Fibroblast of lung (primary cell): ENCODE measurements around the gene PSMC3IP. TPM values are rescaled to one million over a fixed set of nuclear protein-coding genes. Genes with fewer than 3 reads are reported as not detected.

Experiments used
- DNase-seq, 2 donors: peaks; one replicate each; pipeline versions ENCODE4 v3.0.0 to v3.0.0-alpha.2; 2010; ENCODE audit warnings: low read depth in 2 of 2
- H2AFZ ChIP-seq: 2 replicates; pipeline ENCODE4 v1.5.1; 2012; ENCODE audit warnings: low read length, control low read depth, inconsistent platforms
- H3K27ac ChIP-seq: 2 replicates; pipeline ENCODE4 v1.5.1; 2011; ENCODE audit warnings: low read length, control low read depth; ENCODE audit not compliant: insufficient read depth
- H3K27me3 ChIP-seq: 2 replicates; pipeline ENCODE4 v1.5.1; 2011; ENCODE audit warnings: mild to moderate bottlenecking, low read length; ENCODE audit not compliant: control insufficient read depth, insufficient read depth
- H3K36me3 ChIP-seq: 2 replicates; pipeline ENCODE4 v1.5.1; 2011; ENCODE audit warnings: low read length; ENCODE audit not compliant: control insufficient read depth, insufficient read depth
- H3K4me1 ChIP-seq: 2 replicates; pipeline ENCODE4 v1.5.1; 2011; ENCODE audit warnings: low read length; ENCODE audit not compliant: control insufficient read depth, insufficient read depth; ENCODE audit errors: extremely low read depth
- H3K4me2 ChIP-seq: 2 replicates; pipeline ENCODE4 v1.5.1; 2011; ENCODE audit warnings: low read length, control low read depth; ENCODE audit not compliant: insufficient read depth; ENCODE audit errors: extremely low read depth
- H3K4me3 ChIP-seq, 4 experiments: fragments of 200-600 bp in 1 of 4; sonication (generic) in 1 of 4; replicated peaks in 1 of 4; 2 replicates each; pipeline ENCODE4 v1.5.1; 2011 to 2016; ENCODE audit warnings: low read length in 4 of 4, low read depth in 3 of 4, mild to moderate bottlenecking in 3 of 4, control low read depth in 2 of 4, inconsistent platforms in 1 of 4, mixed read lengths in 1 of 4; ENCODE audit not compliant: insufficient read depth in 1 of 4; ENCODE audit errors: control extremely low read depth in 1 of 4
- H3K79me2 ChIP-seq: 2 replicates; pipeline ENCODE4 v1.5.1; 2012; ENCODE audit warnings: mild to moderate bottlenecking, low read length, inconsistent platforms; ENCODE audit not compliant: control insufficient read depth, insufficient read depth
- H3K9ac ChIP-seq: 2 replicates; pipeline ENCODE4 v1.5.1; 2011; ENCODE audit warnings: mild to moderate bottlenecking, low read length, control low read depth; ENCODE audit not compliant: insufficient read depth
- H3K9me3 ChIP-seq: 2 replicates; pipeline ENCODE4 v1.5.1; 2012; ENCODE audit warnings: low read depth, low read length; ENCODE audit not compliant: control insufficient read depth, insufficient read depth
- H4K20me1 ChIP-seq: 2 replicates; pipeline ENCODE4 v1.5.1; 2011; ENCODE audit warnings: low read length; ENCODE audit not compliant: control insufficient read depth, insufficient read depth; ENCODE audit errors: extremely low read depth
- CTCF ChIP-seq, 2 donors: IDR thresholded peaks in 1 of 2; conservative IDR thresholded peaks in 1 of 2; 1 replicate in 1 of 2; 2 replicates in 1 of 2; pipeline ENCODE4 v1.5.1; 2011 to 2012; ENCODE audit warnings: low read length in 2 of 2, control low read depth in 1 of 2, inconsistent platforms in 1 of 2, low read depth in 1 of 2, mild to moderate bottlenecking in 1 of 2
- EZH2 ChIP-seq: IDR thresholded peaks from 2 replicates; pipeline ENCODE4 v1.5.1; 2012; ENCODE audit warnings: low read length, control low read depth, mild to moderate bottlenecking; ENCODE audit errors: missing control alignments
- polyA plus RNA-seq, 2 donors: library from polyadenylated mRNA; depleted of rRNA in 1 of 2; stranded (reverse) in 1 of 2; unstranded in 1 of 2; fragments of >200 nt; gene quantifications; 2 replicates each; pipeline ENCODE4 v1.2.1, GENCODE V29; 2011 to 2012; ENCODE audit warnings: missing spikeins in 1 of 2
- total RNA-seq: library from RNA; depleted of rRNA; stranded (reverse); fragments of >200 nt; gene quantifications from 2 replicates; pipeline ENCODE4 v1.2.1, GENCODE V29; 2014

The PSMC3IP gene
- total and polyA plus RNA-seq, 2 donors (not counting 1 experiment from before 2014, with no cell fraction given): 4.6 to 8.0 TPM

- no peaks in the 10 kb centered on the region for H4K20me1 ChIP-seq
- no peak overlapping the region for H3K4me3 ChIP-seq
- no peak overlapping the region for H3K4me2 ChIP-seq
- no peak overlapping the region for H3K9ac ChIP-seq
- H3K79me2 ChIP-seq: no peaks in the 10 kb centered on the region
- H3K4me1 ChIP-seq: peaks cover 55% of the 10 kb centered on the region
- H3K27me3 ChIP-seq: no peaks in the 10 kb centered on the region
- H2AFZ ChIP-seq: no peak overlapping the region
- DNase-seq: no peak
- no peaks in the 10 kb centered on the region for H3K9me3 ChIP-seq
- peaks cover 6% of the 10 kb centered on the region for H3K36me3 ChIP-seq
- no peak for TF ChIP-seq CTCF (conservative IDR thresholded peaks at IDR 0.05 in 1 of 2, IDR thresholded peaks at IDR 0.05 in 1 of 2; ENCODE audit: low read depth in 1 of 2, low read length in 2 of 2)
- TF ChIP-seq EZH2: no peak
- H3K27ac ChIP-seq: peak overlapping the region; percentile 97
These were observed 54.7 kb downstream of the PSMC3IP start for GRCh38 chr17:42522798-42523278.

Other genes starting within 250 kb of the PSMC3IP start
- 101 and 118 TPM in 2 replicates for gene STAT3, start 189.3 kb downstream of the PSMC3IP start, total RNA-seq
- 60.6 and 75.0 TPM in 2 replicates for gene STAT3, start 189.3 kb downstream of the PSMC3IP start, polyA plus RNA-seq
- 331 and 372 TPM in 2 replicates for gene CAVIN1, start 154.5 kb downstream of the PSMC3IP start, total RNA-seq
- gene CAVIN1, start 154.5 kb downstream of the PSMC3IP start, polyA plus RNA-seq: 432 and 490 TPM in 2 replicates
- 35.7 and 65.7 TPM in 2 replicates for gene ATP6V0A1, start 118.9 kb downstream of the PSMC3IP start, total RNA-seq
- 26.7 and 42.7 TPM in 2 replicates for gene ATP6V0A1, start 118.9 kb downstream of the PSMC3IP start, polyA plus RNA-seq
- 22.3 and 31.9 TPM in 2 replicates for gene NAGLU, start 41.5 kb downstream of the PSMC3IP start, total RNA-seq
- gene NAGLU, start 41.5 kb downstream of the PSMC3IP start, polyA plus RNA-seq: 18.5 and 19.5 TPM in 2 replicates
- 2.1 and 2.6 TPM in 2 replicates for gene HSD17B1, start 24.8 kb downstream of the PSMC3IP start, total RNA-seq
- 0.40 and 0.80 TPM in 2 replicates for gene HSD17B1, start 24.8 kb downstream of the PSMC3IP start, polyA plus RNA-seq
- 9.8 and 16.5 TPM in 2 replicates for gene COASY, start 15.6 kb downstream of the PSMC3IP start, total RNA-seq
- 20.3 and 31.6 TPM in 2 replicates for gene COASY, start 15.6 kb downstream of the PSMC3IP start, polyA plus RNA-seq
- 32.6 and 36.2 TPM in 2 replicates for gene MLX, start 10.6 kb downstream of the PSMC3IP start, total RNA-seq
- gene MLX, start 10.6 kb downstream of the PSMC3IP start, polyA plus RNA-seq: 49.3 and 56.1 TPM in 2 replicates
- gene RETREG3, start 31.6 kb upstream of the PSMC3IP start, total RNA-seq: 67.0 and 68.6 TPM in 2 replicates
- 30.0 and 37.5 TPM in 2 replicates for gene RETREG3, start 31.6 kb upstream of the PSMC3IP start, polyA plus RNA-seq
- gene TUBG1, start 32.0 kb upstream of the PSMC3IP start, total RNA-seq: 12.8 and 16.7 TPM in 2 replicates
- gene TUBG1, start 32.0 kb upstream of the PSMC3IP start, polyA plus RNA-seq: 60.0 and 124 TPM in 2 replicates
- 6.9 and 11.6 TPM in 2 replicates for gene TUBG2, start 81.6 kb upstream of the PSMC3IP start, total RNA-seq
- gene TUBG2, start 81.6 kb upstream of the PSMC3IP start, polyA plus RNA-seq: 13.1 and 13.5 TPM in 2 replicates
- gene PLEKHH3, start 99.3 kb upstream of the PSMC3IP start, total RNA-seq: 19.3 and 24.6 TPM in 2 replicates
- gene PLEKHH3, start 99.3 kb upstream of the PSMC3IP start, polyA plus RNA-seq: 2.3 and 3.0 TPM in 2 replicates
- gene CCR10, start 104.1 kb upstream of the PSMC3IP start, total RNA-seq: 1.3 and 2.6 TPM in 2 replicates
- gene CCR10, start 104.1 kb upstream of the PSMC3IP start, polyA plus RNA-seq: 0.87 and 2.5 TPM in 2 replicates
- gene CNTNAP1, start 104.8 kb upstream of the PSMC3IP start, total RNA-seq: 20.5 and 40.1 TPM in 2 replicates
- gene CNTNAP1, start 104.8 kb upstream of the PSMC3IP start, polyA plus RNA-seq: 39.4 and 39.5 TPM in 2 replicates
- 16.4 and 28.6 TPM in 2 replicates for gene EZH1, start 167.3 kb upstream of the PSMC3IP start, total RNA-seq
- gene EZH1, start 167.3 kb upstream of the PSMC3IP start, polyA plus RNA-seq: 23.6 and 31.9 TPM in 2 replicates
- gene RAMP2, start 183.5 kb upstream of the PSMC3IP start, total RNA-seq: 0.17 and 0.26 TPM in 2 replicates
- 0.17 and 0.45 TPM in 2 replicates for gene RAMP2, start 183.5 kb upstream of the PSMC3IP start, polyA plus RNA-seq
- gene VPS25, start 195.7 kb upstream of the PSMC3IP start, total RNA-seq: 43.6 and 44.7 TPM in 2 replicates
- gene VPS25, start 195.7 kb upstream of the PSMC3IP start, polyA plus RNA-seq: 92.7 and 121 TPM in 2 replicates
- under 0.01 and 0.51 TPM in 2 replicates for gene WNK4, start 202.9 kb upstream of the PSMC3IP start, total RNA-seq
- gene WNK4, start 202.9 kb upstream of the PSMC3IP start, polyA plus RNA-seq: 0.35 and 0.84 TPM in 2 replicates
- gene COA3, start 221.0 kb upstream of the PSMC3IP start, total RNA-seq: 53.5 and 59.8 TPM in 2 replicates
- gene COA3, start 221.0 kb upstream of the PSMC3IP start, polyA plus RNA-seq: 80.3 and 97.1 TPM in 2 replicates
- 0.26 and 0.66 TPM in 2 replicates for gene CNTD1, start 221.1 kb upstream of the PSMC3IP start, total RNA-seq
- gene CNTD1, start 221.1 kb upstream of the PSMC3IP start, polyA plus RNA-seq: 0.14 TPM in 1 of 2 replicates, not detected in the other
- gene BECN1, start 246.6 kb upstream of the PSMC3IP start, total RNA-seq: 97.3 and 150 TPM in 2 replicates
- 87.4 and 90.4 TPM in 2 replicates for gene BECN1, start 246.6 kb upstream of the PSMC3IP start, polyA plus RNA-seq